HG03108 (cell line): ENCODE results near the gene SNURF.
"Not testable (repeated sequence)": the region's sequence is repeated elsewhere in the genome, so short reads cannot be mapped to it uniquely, and the experiment has no call there.

Source experiments
- ATAC-seq: cut with Tn5 transposase; IDR thresholded peaks from one replicate; pipeline ENCODE4 v1.9.1; 2021; ENCODE audit warnings: moderate library complexity; ENCODE audit not compliant: unreplicated experiment

The SNURF gene

GRCh38 chr15:24954783-24955530 is at the start of gene SNURF, which contains the start of gene SNRPN:
Gene SNURF, plus strand, starts transcription at chr15:24954987. Its CDS starts 62 bp downstream, at chr15:24955049.
Gene SNRPN, plus strand, starts transcription at chr15:24954987. Its CDS starts 19,467 bp downstream, at chr15:24974454.
- ATAC-seq, result no peak

GRCh38 chr15:24916305-24917009 is 38.3 kb upstream of the SNURF start:
- no peak for ATAC-seq

DNA sequence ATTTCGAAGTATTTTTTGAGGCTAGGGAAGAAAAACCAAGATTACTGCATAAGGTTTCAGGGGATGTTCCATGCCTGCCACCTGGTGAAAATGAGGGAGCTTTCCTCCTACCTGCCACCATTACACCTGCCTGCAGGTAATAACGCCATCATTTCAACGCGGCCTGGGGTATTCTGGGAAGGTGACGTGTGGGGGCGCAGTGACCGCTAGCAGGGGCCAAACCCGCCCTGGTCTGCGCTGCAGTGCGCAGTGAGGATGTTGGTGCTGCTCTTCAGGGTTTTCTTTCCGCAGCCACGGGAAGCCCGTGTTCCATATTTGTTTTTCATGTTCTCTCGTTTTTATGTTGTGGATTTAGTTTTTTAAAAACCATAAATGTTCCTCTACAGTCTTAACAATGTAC is 37.4 kb upstream of the SNURF start:
- ATAC-seq, result no peak

DNA sequence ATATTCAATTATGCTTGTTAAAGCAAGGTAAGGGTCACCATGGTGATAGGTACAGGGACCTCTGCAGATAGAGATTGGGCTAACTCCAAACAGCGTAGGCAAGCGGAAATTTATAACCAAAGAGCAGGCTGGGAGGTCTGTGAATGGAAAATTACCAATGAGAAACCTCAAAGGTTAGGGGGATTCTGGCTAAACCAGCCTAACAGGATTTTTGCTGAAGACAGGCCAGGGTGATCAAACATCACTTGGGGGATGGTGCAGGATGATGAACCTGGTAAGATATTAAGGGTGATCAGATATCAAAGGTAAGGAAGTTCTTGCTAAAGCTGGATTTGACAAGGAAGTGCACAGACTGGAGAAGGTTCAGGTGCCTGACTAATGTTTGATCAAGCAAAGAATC is 35.3 kb upstream of the SNURF start:
- no peak for ATAC-seq

DNA sequence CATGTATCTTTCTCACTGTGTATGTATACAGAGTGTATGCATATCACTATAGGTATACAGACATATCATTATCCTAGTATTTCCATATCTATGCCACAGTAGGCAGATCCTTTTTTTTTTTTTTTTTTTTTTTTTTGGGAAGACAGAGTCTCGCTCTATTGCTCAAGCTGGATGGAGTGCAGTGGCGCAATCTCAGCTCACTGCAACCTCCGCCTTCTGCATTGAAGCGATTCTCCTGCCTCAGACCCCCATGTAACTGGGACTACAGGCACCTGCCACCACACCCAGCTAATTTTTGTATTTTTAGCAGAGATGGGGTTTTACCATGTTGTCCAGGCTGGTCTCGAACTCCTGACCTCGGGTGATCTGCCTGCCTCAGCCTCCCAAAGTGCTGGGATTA is 32.0 kb upstream of the SNURF start:
- ATAC-seq, result not testable (repeated sequence)

GRCh38 chr15:24924153-24924552 is 30.6 kb upstream of the SNURF start:
- ATAC-seq, result no peak

GRCh38 chr15:24924621-24925020 is 30.2 kb upstream of the SNURF start:
- no peak for ATAC-seq

- ATAC-seq, result not testable (repeated sequence)
Observed at GRCh38 chr15:24931874-24932732, 22.7 kb upstream of the SNURF start.

- ATAC-seq, result no peak
Observed at GRCh38 chr15:24933716-24934115, 21.1 kb upstream of the SNURF start.

GRCh38 chr15:24938224-24938623 is 16.6 kb upstream of the SNURF start:
- not testable (repeated sequence) for ATAC-seq

GRCh38 chr15:24940236-24940635 is 14.6 kb upstream of the SNURF start:
- ATAC-seq, result no peak

DNA sequence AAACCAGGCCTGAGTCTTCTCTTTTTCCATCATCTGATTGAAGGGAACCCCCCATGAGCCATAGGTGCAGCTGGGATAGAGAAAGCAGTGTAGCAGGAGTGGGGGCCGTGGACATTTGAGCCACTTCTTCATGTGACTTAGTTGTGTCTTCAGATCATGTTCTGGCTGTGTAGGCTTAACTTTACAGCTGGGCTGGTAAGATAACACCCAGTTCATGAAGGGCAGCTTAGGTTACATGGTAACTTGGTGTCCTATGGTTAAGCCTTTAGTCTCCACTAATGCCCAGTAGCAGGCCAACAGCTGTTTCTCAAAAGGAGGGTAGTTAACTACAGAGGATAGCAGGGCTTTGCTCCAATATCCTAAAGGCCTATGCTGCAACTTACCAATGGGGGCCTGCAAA is 11.4 kb upstream of the SNURF start:
- no peak for ATAC-seq

DNA sequence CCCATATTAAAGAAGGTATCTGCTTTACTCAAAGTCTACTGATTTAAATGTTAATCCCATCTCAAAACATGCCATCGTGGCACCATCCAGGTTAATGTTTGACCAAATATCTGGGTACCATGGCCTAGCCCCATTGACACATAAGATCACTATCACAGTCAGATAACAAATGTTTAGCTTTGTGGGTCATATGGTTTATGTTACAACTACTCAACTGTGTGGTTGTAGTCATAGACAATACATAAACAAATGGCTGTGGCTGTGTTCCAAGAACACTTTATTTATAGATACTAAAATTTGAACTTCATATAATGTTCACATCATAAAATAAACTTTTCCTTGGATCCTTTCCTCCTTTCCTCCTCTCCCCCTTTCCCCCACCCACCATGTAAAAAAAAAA is 9.8 kb upstream of the SNURF start:
- ATAC-seq, result no peak

GRCh38 chr15:24945711-24946110 is 9.1 kb upstream of the SNURF start:
- no peak for ATAC-seq

DNA sequence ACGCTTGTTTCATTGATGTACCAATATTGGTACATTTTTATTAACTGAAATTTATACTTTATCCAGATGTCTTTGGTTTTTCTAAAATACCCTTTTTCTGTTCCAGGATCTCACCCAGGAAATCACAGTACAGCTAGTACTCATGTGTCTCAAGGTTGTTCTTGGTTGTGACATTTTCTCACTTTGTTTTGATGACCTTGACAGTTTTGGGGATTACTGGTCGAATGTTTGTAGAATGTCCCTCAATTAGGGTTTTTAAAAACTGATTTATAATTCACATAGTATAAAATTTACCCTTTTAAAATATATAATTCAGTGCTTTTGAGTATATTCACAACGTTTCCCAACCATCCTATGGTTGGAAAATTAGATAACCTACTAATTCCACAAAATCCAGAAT is 6.3 kb upstream of the SNURF start:
- ATAC-seq, result no peak

DNA sequence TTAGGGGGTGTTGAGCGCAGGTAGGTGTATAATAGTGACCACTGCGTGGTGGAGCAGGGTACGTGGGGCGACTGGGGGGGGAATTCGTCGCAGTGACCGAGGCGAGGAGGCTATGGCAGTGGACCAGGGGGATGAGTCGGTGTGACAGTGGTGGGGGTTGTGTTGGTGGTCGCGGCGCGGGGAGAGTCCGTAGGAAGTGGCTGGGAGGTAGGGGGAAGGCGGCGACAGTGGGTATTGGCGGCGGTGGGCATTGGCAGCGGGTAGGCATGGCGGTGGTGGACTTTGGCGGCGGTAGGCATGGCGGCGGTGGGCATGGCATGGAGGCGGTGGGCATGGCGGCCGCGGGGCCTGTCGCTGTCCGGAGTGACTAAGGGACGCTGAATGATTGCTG is 739 bp downstream of the SNURF start:
- no peak for ATAC-seq

DNA sequence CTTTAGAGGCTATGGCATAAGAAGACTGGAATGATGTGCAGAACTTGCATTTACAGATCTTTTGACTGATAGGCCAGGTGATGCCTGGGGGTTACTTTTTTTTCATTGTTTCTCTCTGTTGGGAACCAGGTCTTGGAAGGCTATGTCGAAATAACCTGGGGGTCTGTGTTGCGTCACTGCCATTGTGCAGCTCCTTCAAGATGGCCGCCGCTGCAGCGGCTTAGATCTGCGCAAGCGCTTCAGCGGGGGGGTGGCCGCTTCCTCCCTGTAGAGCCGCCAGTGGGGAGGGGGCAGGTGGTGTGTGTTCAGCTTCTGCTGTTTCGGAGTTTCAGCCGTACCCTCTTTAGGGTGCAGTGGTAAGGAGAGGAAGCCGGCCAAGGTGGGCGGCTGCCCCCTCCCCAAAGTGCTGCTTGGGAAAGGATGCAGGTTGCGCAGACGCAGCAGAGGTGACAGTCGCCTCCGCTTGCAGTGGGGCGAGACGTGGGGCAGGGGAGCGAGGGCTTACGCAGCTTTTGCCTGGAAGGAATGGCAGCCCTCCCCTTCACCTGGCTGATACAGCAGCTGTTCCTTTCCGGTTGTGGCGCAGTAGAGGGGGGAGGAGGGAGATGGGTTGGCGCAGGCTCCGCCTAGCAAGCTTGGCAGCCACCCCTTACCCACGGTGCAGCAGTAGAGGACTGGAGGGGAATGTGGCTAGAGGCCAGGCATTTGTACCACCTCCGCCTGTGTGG is 1.5 kb downstream of the SNURF start:
- peak; percentile 66 for ATAC-seq

- no peak for ATAC-seq
Observed at GRCh38 chr15:24957691-24958090, 2.9 kb downstream of the SNURF start.

DNA sequence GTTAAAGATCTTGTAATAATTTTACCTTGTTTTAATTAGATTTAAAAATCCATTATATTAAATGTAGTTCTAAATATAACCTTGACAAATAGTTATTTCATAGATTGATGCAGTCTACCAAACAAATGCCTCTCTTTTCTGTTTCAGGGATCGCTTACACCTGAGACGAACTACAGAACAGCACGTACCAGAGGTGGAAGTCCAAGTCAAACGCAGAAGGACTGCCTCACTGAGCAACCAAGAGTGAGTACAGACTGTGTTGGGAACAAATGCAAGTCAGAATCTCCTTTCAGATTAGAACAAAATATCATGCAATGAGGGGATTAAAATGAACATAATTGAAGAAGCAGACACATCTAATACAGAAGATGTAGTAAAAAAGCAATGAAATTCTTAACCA is 7.2 kb downstream of the SNURF start:
- ATAC-seq, result no peak

- no peak for ATAC-seq
Observed at GRCh38 chr15:24962880-24963279, 8.1 kb downstream of the SNURF start.
